KOPT-K1 (cell line): ENCODE data around the gene RNU11.
"Not testable (repeated sequence)": the region's sequence is repeated elsewhere in the genome, so short reads cannot be mapped to it uniquely, and the experiment has no call there.

Experiments
- H3K27ac ChIP-seq: fragments of 200-600 bp; sonication (generic); 2 replicates; pipeline ENCODE4 v1.5.1; 2016; ENCODE audit warnings: antibody characterized with exemption, mild to moderate bottlenecking, low read depth, low read length; ENCODE audit not compliant: poor library complexity, severe bottlenecking
- H3K36me3 ChIP-seq: fragments of 200-600 bp; sonication (generic); 2 replicates; pipeline ENCODE4 v1.5.1; 2017; ENCODE audit warnings: antibody characterized with exemption, mild to moderate bottlenecking, low read length, moderate library complexity; ENCODE audit not compliant: insufficient read depth
- H3K9me3 ChIP-seq: fragments of 200-600 bp; sonication (generic); 2 replicates; pipeline ENCODE4 v1.5.1; 2017; ENCODE audit warnings: antibody characterized with exemption, low read length, mild to moderate bottlenecking; ENCODE audit not compliant: insufficient read depth, poor library complexity, severe bottlenecking

Gene RNU11

DNA sequence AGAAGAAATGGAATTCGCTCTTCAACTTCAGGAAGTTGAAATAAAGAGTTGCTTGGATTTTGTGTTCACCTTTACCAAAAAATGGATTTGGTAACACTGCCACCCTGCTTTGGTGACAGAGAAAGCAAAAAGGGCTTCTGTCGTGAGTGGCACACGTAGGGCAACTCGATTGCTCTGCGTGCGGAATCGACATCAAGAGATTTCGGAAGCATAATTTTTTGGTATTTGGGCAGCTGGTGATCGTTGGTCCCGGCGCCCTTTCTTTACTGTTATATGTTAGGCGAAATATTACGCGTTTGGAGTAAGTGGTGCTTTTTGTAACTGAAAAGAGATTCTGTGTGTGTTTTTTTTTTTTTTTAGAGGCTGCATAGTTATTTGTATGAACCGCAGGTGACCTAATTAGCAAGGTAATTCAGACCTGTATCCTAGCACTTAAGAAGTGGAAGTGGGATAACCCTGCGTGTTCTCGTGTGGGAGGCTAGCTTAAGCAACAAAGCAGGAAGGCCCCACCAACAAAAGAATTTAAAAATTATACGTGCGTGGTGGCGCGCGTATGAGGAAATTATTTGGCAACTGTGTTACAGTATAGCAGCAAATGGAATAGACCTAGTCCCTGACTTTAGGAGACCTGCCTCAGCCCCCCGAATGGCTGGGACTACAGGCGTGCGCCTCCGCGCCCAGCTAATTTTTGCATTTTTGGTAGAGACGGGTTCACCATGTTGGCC lies at the start of gene RNU11:
Gene RNU11 (plus strand): TSS at position 127 of the 725 bp plus-strand sequence.
- H3K27ac ChIP-seq = peak within 1 kb of the TSS; percentile 96
- no peaks in the 10 kb centered on the region for H3K36me3 ChIP-seq
- H3K9me3 ChIP-seq = no peaks in the 10 kb centered on the region

GRCh38 chr1:28601696-28602095 lies 46.7 kb upstream of the RNU11 start:
- Histone ChIP-seq H3K9me3 (no peaks in the 10 kb centered on the region), H3K36me3 (peaks cover 52% of the 10 kb centered on the region)

GRCh38 chr1:28602536-28603439 lies 45.6 kb upstream of the RNU11 start:
- Histone ChIP-seq H3K9me3 (no peaks in the 10 kb centered on the region), H3K27ac (no peak overlapping the region), H3K36me3 (peaks cover 63% of the 10 kb centered on the region)

More at GRCh38 chr1:28601696-28602095, 46.7 kb upstream of the RNU11 start:
- no peak overlapping the region for H3K27ac ChIP-seq

DNA sequence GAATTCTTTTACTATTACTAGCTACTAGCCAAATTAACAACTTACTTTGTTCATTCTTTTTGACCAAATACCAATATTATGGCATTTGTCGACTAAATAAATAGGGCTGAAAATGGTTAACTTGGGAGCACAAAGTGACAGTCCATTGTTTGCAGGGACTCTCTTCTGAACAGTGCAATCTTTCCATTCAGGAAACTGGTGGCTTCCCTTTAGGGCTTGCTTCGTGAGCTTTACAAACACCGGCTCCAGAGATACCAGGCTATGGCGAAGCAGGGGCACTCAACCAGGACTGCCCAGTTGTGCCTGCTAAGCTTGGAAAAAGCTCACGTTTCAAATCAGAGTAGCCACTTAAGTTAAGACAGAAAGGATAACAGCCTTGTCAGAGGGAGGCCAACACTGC lies 44.0 kb upstream of the RNU11 start:
- Histone ChIP-seq H3K36me3 (peaks cover 68% of the 10 kb centered on the region), H3K27ac (no peak overlapping the region), H3K9me3 (no peaks in the 10 kb centered on the region)

GRCh38 chr1:28604962-28605361 lies 43.4 kb upstream of the RNU11 start:
- Histone ChIP-seq H3K27ac (no peak overlapping the region), H3K36me3 (peaks cover 73% of the 10 kb centered on the region), H3K9me3 (no peaks in the 10 kb centered on the region)

DNA sequence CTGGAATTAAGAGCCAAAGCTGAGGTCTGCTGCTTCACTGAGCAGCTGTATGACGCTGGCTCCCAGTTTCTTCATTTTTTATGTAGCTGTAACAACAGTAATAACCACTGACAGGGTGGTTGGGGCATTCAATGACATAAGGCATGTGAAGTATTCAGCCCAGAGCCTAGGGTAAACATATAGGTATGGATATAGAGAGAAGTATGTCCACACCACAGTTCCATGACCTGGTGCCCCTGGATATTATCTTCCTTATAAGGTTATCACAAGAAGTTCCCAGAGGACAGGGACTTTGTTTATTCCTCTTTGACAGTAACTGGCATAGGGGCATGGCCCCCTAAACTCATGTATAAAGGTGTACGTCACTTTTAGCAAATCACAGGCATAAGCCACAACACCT lies 41.6 kb upstream of the RNU11 start:
- peaks cover 79% of the 10 kb centered on the region for H3K36me3 ChIP-seq
- no peak overlapping the region for H3K27ac ChIP-seq

DNA sequence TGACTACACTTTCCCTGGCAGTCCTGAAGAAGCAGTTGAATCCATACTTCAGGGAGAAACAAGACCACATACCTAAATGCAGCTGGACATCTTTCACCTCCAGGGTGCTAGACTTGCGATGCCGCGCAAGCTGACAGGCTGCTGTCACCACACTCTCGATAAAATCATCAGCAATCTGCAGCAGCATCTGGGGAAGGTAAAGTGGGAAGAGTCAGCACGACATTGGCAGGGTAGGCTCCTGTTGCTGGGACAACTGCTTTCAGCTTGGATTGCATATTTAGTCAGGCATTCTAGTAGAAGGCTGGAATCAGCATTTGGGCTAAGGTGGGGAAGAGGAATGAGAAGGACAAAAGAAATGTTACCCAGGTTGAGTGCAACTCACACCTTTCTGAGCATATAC lies 35.2 kb upstream of the RNU11 start:
- Histone ChIP-seq H3K27ac (no peak overlapping the region), H3K36me3 (peaks cover 59% of the 10 kb centered on the region), H3K9me3 (no peaks in the 10 kb centered on the region)

More for the DNA sequence above, 41.6 kb upstream of the RNU11 start:
- no peaks in the 10 kb centered on the region for H3K9me3 ChIP-seq

DNA sequence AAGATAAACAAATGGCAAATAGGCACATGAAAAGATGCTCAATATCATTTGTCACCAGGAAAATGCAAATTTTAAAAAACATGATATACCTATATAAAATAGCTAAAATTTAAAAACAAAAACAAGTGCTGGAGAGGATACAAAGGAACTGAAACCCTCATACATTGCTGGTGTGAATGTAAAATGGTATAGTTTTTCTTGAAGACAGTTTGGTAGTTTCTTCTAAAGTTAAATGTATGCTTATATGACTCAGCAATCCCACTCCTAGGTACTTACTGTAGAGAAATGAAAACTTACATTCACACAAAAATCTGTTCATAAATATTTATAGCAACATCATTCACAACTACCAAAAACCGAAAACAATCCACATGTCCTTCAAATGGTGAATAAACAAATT lies 16.7 kb upstream of the RNU11 start:
- no peaks in the 10 kb centered on the region for H3K36me3 ChIP-seq
- H3K27ac ChIP-seq = no peak overlapping the region
- no peaks in the 10 kb centered on the region for H3K9me3 ChIP-seq

DNA sequence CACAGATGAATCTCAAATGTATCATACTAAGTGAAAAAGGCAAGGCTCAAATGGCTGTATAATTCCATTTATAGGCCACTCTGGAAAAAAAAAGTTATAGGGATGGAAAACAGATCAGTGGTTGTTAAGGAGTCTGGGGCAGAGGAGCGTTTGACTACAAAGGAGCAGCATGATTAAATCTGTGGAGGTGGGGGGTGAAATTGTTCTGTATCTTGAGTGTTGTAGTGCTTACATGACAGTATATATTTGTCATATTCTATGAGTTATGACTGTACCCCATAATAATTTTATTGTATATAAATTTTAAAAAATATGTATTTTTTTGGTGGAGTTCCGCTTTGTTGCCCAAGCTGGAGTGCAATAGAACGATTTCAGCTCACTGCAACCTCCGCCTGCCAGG lies 15.8 kb upstream of the RNU11 start:
- H3K27ac ChIP-seq = no peak overlapping the region
- no peaks in the 10 kb centered on the region for H3K9me3 ChIP-seq
- no peaks in the 10 kb centered on the region for H3K36me3 ChIP-seq

- no peak overlapping the region for H3K27ac ChIP-seq
- H3K36me3 ChIP-seq = no peaks in the 10 kb centered on the region
- no peaks in the 10 kb centered on the region for H3K9me3 ChIP-seq
These were observed 7.6 kb upstream of the RNU11 start for GRCh38 chr1:28640766-28641165.

GRCh38 chr1:28642056-28642846 lies 6.1 kb upstream of the RNU11 start:
- Histone ChIP-seq H3K9me3 (no peaks in the 10 kb centered on the region), H3K36me3 (no peaks in the 10 kb centered on the region), H3K27ac (peak overlapping the region; percentile 90)

DNA sequence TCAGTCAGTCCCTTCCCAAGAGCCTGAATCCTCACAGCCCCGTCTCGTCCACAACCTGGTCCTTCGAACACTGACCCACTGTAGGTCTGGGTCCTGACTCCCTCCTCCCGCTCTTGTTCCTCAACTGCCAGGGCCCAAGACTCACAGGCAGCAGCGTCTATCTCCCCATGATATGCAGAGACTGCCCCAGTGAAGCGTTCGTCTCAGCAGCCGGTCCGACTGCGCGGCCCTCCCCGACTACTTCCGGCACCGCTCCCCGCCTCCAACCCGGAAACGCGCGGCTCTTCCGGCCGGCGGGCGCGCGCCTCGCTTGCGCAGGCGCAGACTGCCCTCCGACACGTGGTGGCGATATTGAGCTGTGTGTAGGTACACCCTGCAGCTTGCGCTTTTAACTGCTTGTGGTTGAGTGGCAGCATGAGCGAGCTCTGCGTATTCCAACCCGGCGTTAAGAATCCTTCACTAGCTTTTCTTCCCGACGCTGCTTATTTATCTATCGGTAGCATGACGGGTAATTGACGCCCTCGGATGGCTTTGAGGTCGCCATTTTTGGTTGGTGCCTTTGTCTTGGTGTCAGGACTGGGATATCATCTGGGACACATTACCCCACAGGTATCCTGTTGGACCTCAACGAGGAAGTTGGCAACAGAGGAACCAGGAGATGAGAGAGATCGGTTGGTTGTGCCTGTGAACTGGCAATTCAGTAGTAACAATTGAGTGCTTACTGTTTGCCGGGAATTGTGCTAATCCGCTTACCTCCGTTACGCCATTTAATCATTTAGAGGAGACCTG lies 5.4 kb upstream of the RNU11 start, which contains the start of gene TAF12:
Gene TAF12 (minus strand): TSS at position 221 of the 789 bp plus-strand sequence. CDS start 20,986 bp downstream, outside the sequence.
- Histone ChIP-seq H3K9me3 (no peaks in the 10 kb centered on the region), H3K27ac (peak within 1 kb of the TSS; percentile 90), H3K36me3 (no peaks in the 10 kb centered on the region)

DNA sequence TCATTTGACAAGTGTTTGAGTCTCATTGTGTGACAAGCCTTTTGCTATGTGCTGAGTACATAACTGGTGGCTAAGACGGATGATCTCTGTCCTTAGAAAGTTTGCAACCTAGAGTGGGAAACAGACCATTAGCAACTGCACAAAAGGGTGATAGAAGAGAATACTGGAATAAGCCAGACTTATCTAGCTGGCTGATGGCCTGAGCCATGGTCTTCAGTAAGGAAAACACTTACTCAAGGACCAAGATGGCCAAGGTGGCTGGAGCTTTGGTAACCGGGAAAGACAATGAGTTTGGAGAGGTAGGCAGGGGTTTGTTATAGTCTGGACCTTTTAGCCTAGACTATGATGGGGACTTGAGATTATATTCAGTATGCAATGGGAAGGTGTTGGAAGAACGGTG lies 3.9 kb upstream of the RNU11 start:
- Histone ChIP-seq H3K27ac (peak overlapping the region; percentile 90), H3K9me3 (no peaks in the 10 kb centered on the region), H3K36me3 (no peaks in the 10 kb centered on the region)

DNA sequence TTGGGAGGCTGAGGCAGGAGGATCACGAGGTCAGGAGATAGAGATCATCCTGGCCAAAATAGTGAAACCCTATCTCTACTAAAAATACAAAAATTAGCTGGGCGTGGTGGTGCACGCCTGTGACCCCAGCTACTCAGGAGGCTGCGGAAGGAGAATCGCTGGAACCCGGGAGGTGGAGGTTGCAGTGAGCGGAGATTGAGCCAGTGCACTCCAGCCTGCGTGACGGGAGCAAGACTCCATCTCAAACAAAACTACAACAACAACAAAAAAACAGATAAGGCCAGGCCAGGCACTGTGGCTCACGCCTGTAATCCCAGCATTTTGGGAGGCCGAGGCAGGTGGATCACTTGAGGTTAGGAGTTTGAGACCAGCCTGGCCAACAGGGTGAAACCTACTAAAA lies 3.0 kb upstream of the RNU11 start:
- not testable (repeated sequence) for H3K27ac ChIP-seq, H3K36me3 ChIP-seq, H3K9me3 ChIP-seq
